ENCODE measurements around the gene MARCHF3. TPM values are rescaled to one million over a fixed set of nuclear protein-coding genes. Genes with fewer than 3 reads are reported as not detected.
A peak's percentile ranks its signal among the peaks of the same experiment; 100 is the strongest.

Gene MARCHF3
- total and polyA plus RNA-seq, 2 of the 13 experiments (the other 11 are each of a cell fraction or from before 2014, with no cell fraction given) = 4.8 to 11.9 TPM

- TF ChIP-seq UBTF (CRISPR knock-in tag; IDR thresholded peaks at IDR 0.05) = no peak
- peak; percentile 31; the same call in 1 of the 2 replicates for TF ChIP-seq GATAD2A (CRISPR knock-in tag; IDR thresholded peaks at IDR 0.05)
- TF ChIP-seq SNAI1 (CRISPR knock-in tag; IDR thresholded peaks at IDR 0.05; ENCODE audit: borderline replicate concordance) = no peak
- TF ChIP-seq ZNF577 (CRISPR knock-in tag; IDR thresholded peaks at IDR 0.05; ENCODE audit: borderline replicate concordance, low read depth) = no peak
- no peak for TF ChIP-seq NPAS2 (CRISPR knock-in tag; IDR thresholded peaks at IDR 0.05; ENCODE audit: borderline replicate concordance)
- peak; percentile 50; the same call in 1 of the 2 replicates for TF ChIP-seq ZNF441 (CRISPR knock-in tag; IDR thresholded peaks at IDR 0.05; ENCODE audit: borderline replicate concordance)
- TF ChIP-seq ZEB1 (IDR thresholded peaks at IDR 0.05; ENCODE audit: insufficient replicate concordance, low read depth) = no peak
- TF ChIP-seq TBL1XR1 (IDR thresholded peaks at IDR 0.05; ENCODE audit: borderline replicate concordance, low read length, partially characterized antibody) = peak; percentile 82
- no peak for TF ChIP-seq ARHGAP35 (CRISPR knock-in tag; IDR thresholded peaks at IDR 0.05; ENCODE audit: borderline replicate concordance)
- TF ChIP-seq ZC3H4 (CRISPR knock-in tag; IDR thresholded peaks at IDR 0.05; ENCODE audit: borderline replicate concordance) = no peak
- TF ChIP-seq NFE2L1 (CRISPR knock-in tag; IDR thresholded peaks at IDR 0.05; ENCODE audit: borderline replicate concordance) = no peak
- TF ChIP-seq ELF1 (CRISPR knock-in tag; IDR thresholded peaks at IDR 0.05) = no peak
- TF ChIP-seq RORA (CRISPR knock-in tag; IDR thresholded peaks at IDR 0.05) = no peak
- no peak for TF ChIP-seq ATAD3A (CRISPR knock-in tag; IDR thresholded peaks at IDR 0.05)
- TF ChIP-seq ARID5B (CRISPR knock-in tag; IDR thresholded peaks at IDR 0.05) = peak; percentile 60
- no peak for TF ChIP-seq YY1 (IDR thresholded peaks at IDR 0.05; ENCODE audit: insufficient read depth, insufficient replicate concordance, low read depth, low read length)
- no peak for TF ChIP-seq POLR2AphosphoS5 (IDR thresholded peaks at IDR 0.05; ENCODE audit: low read depth, low read length)
- TF ChIP-seq GZF1 (CRISPR knock-in tag; IDR thresholded peaks at IDR 0.05) = 0 out of 2 replicates have a peak, but pooled peaks have one; percentile 31
- TF ChIP-seq ZGPAT (CRISPR knock-in tag; IDR thresholded peaks at IDR 0.05) = no peak
- no peak for TF ChIP-seq ADNP (CRISPR knock-in tag; IDR thresholded peaks at IDR 0.05)
- 0 out of 3 replicates have a peak, but pooled peaks have one; percentile 26 for TF ChIP-seq MXI1 (IDR thresholded peaks at IDR 0.05; ENCODE audit: borderline replicate concordance, low read depth, low read length)
- TF ChIP-seq TEAD3 (CRISPR knock-in tag; optimal IDR thresholded peaks at IDR 0.05; ENCODE audit: borderline replicate concordance) = peak; percentile 65
Observed at GRCh38 chr5:127028822-127029457, 1.4 kb downstream of the MARCHF3 start (continued).
